NCI-H526 (cell line): ENCODE data around the gene LRRC3B.

Experiments
- DNase-seq, 2 experiments: peaks; one replicate each; lab custom pipeline; 2025; lab: John Stamatoyannopoulos, UW

Gene LRRC3B

DNA sequence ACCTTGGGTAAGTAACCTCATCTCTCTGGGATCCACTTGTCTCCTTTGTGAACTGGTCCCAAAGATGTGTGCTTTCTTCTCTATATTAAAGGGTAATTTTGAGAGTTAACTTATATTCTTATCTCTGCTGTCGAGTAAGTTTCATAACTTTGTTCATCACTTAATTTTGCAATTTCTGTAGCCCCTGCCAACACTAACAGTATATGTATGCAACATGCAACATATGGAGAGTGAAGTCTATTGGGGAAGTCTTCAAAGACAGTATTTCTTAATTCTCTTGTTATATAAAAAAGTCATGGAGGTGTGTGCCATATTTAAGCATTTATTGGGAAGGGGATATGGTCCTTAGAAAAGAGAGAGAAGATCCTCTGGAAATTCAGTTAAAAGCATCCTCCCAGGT, 85.9 kb downstream of the LRRC3B start:
- DNase-seq, result no peak

DNA sequence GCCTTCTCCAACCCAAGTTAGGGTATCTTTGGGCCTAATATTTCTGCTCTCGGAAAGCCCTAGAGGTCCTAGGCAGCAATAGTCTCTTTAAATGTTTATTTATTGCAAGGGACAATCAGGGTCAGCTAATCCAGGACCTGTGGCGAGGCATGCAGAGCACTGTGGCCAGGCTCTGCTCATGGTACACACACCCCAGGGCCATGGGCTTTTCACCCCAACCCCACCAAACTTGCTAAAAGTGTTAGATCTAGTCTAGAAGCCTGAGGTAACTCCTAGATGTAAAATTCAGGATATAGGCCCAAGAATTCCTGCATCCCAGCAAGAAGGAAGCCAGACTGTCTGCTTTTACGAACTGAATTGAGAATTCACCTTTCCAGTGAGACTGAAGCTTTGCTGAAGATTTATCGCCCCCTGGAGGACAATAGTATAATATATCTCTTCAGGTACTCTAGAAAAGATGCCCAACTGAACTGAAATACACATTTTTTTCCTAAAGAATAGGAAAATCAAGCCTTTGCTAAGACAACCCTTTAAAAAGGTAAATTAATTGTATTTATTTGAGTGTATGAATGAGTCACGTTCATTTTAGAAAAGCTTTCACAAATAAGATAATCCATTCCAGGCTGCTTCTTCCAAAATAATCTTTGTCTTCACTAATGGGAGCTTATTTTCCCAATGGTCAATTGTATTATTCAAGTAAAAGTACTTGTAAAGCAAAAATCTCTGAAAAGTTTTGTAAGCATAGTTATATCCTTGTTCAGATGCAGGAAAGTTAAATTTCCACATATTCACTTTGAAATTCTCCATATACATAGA, 89.8 kb downstream of the LRRC3B start:
- peak in 1 of 2 experiments; percentile 62 for DNase-seq

- no peak for DNase-seq
Measured at GRCh38 chr3:26713091-26713490, 90.5 kb downstream of the LRRC3B start.

- no peak for DNase-seq
Measured at GRCh38 chr3:26714485-26714884, 91.9 kb downstream of the LRRC3B start.

DNA sequence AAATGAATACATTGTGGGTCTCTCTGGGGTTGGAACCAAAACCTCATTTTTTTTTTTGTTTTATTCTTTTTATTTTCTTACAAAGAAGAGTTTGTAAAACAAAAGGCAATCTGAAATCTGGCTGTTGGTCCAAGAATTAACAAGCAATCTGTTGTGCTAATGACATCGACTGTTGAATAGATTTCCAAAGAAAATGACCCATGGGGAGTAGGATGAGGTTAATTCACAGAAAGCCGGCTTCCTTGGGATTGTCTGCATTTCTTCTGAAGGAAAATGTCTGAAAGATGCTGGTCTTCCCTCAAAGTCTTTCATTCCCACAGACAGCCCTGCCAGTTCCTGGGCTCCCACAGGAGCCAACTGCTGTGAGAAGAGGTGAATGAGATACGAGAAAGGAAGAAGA, 92.9 kb downstream of the LRRC3B start:
- no peak for DNase-seq

DNA sequence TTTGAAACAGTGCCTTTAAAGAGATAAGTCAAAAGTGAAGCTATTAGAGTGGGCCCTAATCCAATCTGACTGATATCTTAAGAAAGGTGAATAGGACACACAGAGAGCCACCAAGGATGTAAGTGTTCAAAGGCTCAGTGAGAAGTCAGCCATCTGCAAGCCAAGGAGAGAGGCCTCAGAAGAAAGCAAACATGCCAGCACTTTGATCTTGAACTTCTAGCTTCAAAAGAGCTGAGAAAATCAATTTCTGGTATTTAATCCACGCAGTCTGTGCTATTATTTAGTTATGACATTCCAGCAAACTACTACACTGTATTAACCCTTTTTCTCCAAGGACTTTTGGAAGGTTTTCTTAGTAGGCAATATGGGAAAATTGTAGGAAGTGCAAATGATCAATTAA, 95.7 kb downstream of the LRRC3B start:
- no peak for DNase-seq

GRCh38 chr3:26719134-26719533, 96.6 kb downstream of the LRRC3B start:
- DNase-seq, result no peak

- DNase-seq, result no peak
Measured at GRCh38 chr3:26721047-26721446, 98.5 kb downstream of the LRRC3B start.

DNA sequence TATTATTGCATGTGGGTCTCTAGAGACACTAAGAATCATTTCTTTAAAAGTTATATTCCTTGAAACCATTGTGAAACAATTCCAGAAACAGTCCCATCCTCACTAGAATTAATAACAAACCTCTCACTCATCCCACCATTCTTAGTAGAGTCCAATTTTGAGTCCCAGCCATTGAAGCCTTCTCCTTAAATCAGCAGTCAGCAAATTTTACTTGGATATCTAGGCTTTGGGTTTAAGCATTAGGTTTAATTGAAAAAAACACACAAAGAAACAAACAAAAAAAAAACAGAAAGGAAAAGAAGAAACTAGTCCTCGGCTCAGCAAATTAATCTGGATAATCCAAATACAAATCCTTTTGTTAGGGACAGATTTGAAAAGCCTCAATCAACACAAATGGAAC, 109.3 kb downstream of the LRRC3B start:
- no peak for DNase-seq

GRCh38 chr3:26750263-26750662, 127.7 kb downstream of the LRRC3B start:
- no peak for DNase-seq

DNA sequence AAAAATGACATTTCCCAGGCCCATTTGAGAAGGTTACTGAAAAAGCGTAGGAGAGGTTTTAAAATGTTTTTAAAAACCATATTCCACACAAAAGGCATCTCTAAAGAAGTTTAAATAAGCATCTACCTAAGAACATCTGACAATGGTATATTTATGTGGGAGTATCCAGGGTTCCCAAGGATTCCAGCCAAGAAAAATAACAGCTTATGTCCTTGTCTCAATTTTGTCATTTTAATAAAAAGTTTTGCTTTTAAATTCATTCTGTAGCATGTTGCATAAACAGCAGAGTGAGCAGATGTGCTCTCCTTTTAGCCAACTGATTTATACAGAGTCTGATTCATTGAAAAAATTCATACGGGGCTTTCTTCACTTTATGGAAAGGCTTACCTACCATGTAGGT, 129.9 kb downstream of the LRRC3B start:
- DNase-seq, result no peak

- DNase-seq, result no peak
Measured at GRCh38 chr3:26753095-26753494, 130.5 kb downstream of the LRRC3B start.

GRCh38 chr3:26757978-26758377, 135.4 kb downstream of the LRRC3B start:
- no peak for DNase-seq
